PC-9 (cell line): ENCODE data around the gene PDE7B. TPM values are rescaled to one million over a fixed set of nuclear protein-coding genes. Genes with fewer than 3 reads are reported as not detected.
A peak's percentile ranks its signal among the peaks of the same experiment; 100 is the strongest.

Experiments used
- BruUV-seq: library from RNA; stranded (reverse); fragments of 400-500 nt; replicated peaks from 2 replicates; lab custom pipeline; 2021; lab: Mats Ljungman, UMichigan
- CTCF ChIA-PET: fragments of 300-600 bp; sonication (Branson Sonifier 250); formaldehyde crosslinking; loops from one replicate; lab custom pipeline; 2022; ENCODE audit warnings: antibody characterized with exemption; lab: Charles Lee
- POLR2A ChIA-PET: fragments of 300-600 bp; sonication (Branson Sonifier 250); formaldehyde crosslinking; loops from one replicate; lab custom pipeline; 2022; ENCODE audit warnings: antibody characterized with exemption; ENCODE audit not compliant: unreplicated experiment; lab: Charles Lee
- DNase-seq, 2 experiments: peaks; one replicate each; pipeline versions ENCODE4 v3.0.0 to v3.0.0-alpha.2; 2015 to 2022; ENCODE audit warnings: mixed read lengths in 1 of 2
- H2AFZ ChIP-seq: fragments of 200-600 bp; sonication (generic); 2 replicates; pipeline ENCODE4 v1.8.1; 2017; ENCODE audit warnings: antibody characterized with exemption
- H3F3A ChIP-seq: fragments of 200-600 bp; sonication (generic); 2 replicates; pipeline ENCODE4 v1.8.1; 2017; ENCODE audit warnings: antibody characterized with exemption, mild to moderate bottlenecking, low read depth; ENCODE audit not compliant: insufficient read depth
- H3K27ac ChIP-seq: fragments of 200-600 bp; sonication (generic); 2 replicates; pipeline ENCODE4 v1.6.1; 2016; ENCODE audit warnings: mixed run types
- H3K27me3 ChIP-seq: fragments of 200-600 bp; sonication (generic); 2 replicates; pipeline ENCODE4 v1.6.1; 2016; ENCODE audit warnings: low read depth, mixed run types; ENCODE audit not compliant: insufficient read depth
- H3K36me3 ChIP-seq: fragments of 200-600 bp; sonication (generic); 2 replicates; pipeline ENCODE4 v1.6.1; 2016; ENCODE audit warnings: low read depth, mixed run types
- H3K4me1 ChIP-seq: fragments of 200-600 bp; sonication (generic); replicated peaks from 2 replicates; pipeline ENCODE4 v1.6.1; 2016; ENCODE audit warnings: mixed run types; ENCODE audit not compliant: insufficient read depth
- H3K4me2 ChIP-seq: fragments of 200-600 bp; sonication (generic); 2 replicates; pipeline ENCODE4 v1.6.1; 2017; ENCODE audit warnings: mixed run types
- H3K4me3 ChIP-seq: fragments of 200-600 bp; sonication (generic); 2 replicates; pipeline ENCODE4 v1.6.1; 2016; ENCODE audit warnings: mixed run types
- H3K79me2 ChIP-seq: fragments of 200-600 bp; sonication (generic); 2 replicates; pipeline ENCODE4 v1.6.1; 2017; ENCODE audit warnings: low read depth, mixed run types
- H3K9me2 ChIP-seq: fragments of 200-600 bp; sonication (generic); 2 replicates; pipeline ENCODE4 v1.8.1; 2017; ENCODE audit warnings: mild to moderate bottlenecking; ENCODE audit not compliant: insufficient read depth
- H3K9me3 ChIP-seq: fragments of 200-600 bp; sonication (generic); 2 replicates; pipeline ENCODE4 v1.8.1; 2016; ENCODE audit warnings: low read depth; ENCODE audit not compliant: insufficient read depth
- H4K20me1 ChIP-seq: fragments of 200-600 bp; sonication (generic); 2 replicates; pipeline ENCODE4 v1.8.1; 2017; ENCODE audit not compliant: insufficient read depth
- CTCF ChIP-seq: fragments of 200-600 bp; sonication (generic); conservative IDR thresholded peaks from 2 replicates; pipeline ENCODE4 v1.6.1; 2017; ENCODE audit warnings: mixed run types, antibody characterized with exemption, mild to moderate bottlenecking, moderate library complexity
- EZH2 ChIP-seq: fragments of 200-600 bp; sonication (generic); IDR thresholded peaks from 2 replicates; pipeline ENCODE4 v1.8.0; 2017; ENCODE audit warnings: antibody characterized with exemption, low read depth
- intact Hi-C: fragments of 100-400 bp; cut with micrococcal nuclease; formaldehyde crosslinking; loops from one replicate; pipeline ENCODE4 v1.10.0; 2022; ENCODE audit not compliant: unreplicated experiment
- total RNA-seq: library from RNA; stranded (reverse); gene quantifications from 2 replicates; pipeline ENCODE4 v1.2.3, GENCODE V29; 2021

Gene PDE7B
- total RNA-seq, 1 experiment from 2014 or later = 0.31 TPM

GRCh38 chr6:136209496-136209895, 358.0 kb downstream of the PDE7B start:
- Histone ChIP-seq H3K9me3 (no peaks in the 10 kb centered on the region), H2AFZ (peak overlapping the region; percentile 8; the same call in 1 of the 2 replicates), H3K36me3 (no peaks in the 10 kb centered on the region), H3K4me1 (no peaks in the 10 kb centered on the region), H4K20me1 (no peaks in the 10 kb centered on the region), H3K4me2 (no peak overlapping the region), H3K27ac (no peak overlapping the region), H3K27me3 (peaks cover 7% of the 10 kb centered on the region), H3K9me2 (no peaks in the 10 kb centered on the region), H3F3A (no peaks in the 10 kb centered on the region), H3K79me2 (no peaks in the 10 kb centered on the region), H3K4me3 (no peak overlapping the region)
- DNase-seq = no peak
- TF ChIP-seq CTCF (no peak), EZH2 (no peak)
- CTCF ChIA-PET = no interaction called here
- intact Hi-C loops = no loop called here
- POLR2A ChIA-PET = no interaction called here
- no TSS peak for BruUV-seq

GRCh38 chr6:136210398-136211165, 359.1 kb downstream of the PDE7B start:
- Histone ChIP-seq H3K4me1 (no peaks in the 10 kb centered on the region), H2AFZ (no peak overlapping the region), H3K36me3 (no peaks in the 10 kb centered on the region), H4K20me1 (no peaks in the 10 kb centered on the region), H3K79me2 (no peaks in the 10 kb centered on the region), H3K4me3 (no peak overlapping the region), H3K9me3 (no peaks in the 10 kb centered on the region), H3F3A (no peaks in the 10 kb centered on the region), H3K27me3 (no peaks in the 10 kb centered on the region), H3K4me2 (no peak overlapping the region), H3K9me2 (no peaks in the 10 kb centered on the region), H3K27ac (no peak overlapping the region)
- intact Hi-C loops = no loop called here
- no peak for TF ChIP-seq EZH2
- TF ChIP-seq CTCF = no peak
- ChIA-PET POLR2A (no interaction called here), CTCF (no interaction called here)
- BruUV-seq = no TSS peak
- DNase-seq = no peak

GRCh38 chr6:136212608-136213007, 361.1 kb downstream of the PDE7B start:
- intact Hi-C loops = no loop called here
- Histone ChIP-seq H4K20me1 (no peaks in the 10 kb centered on the region), H3K27me3 (no peaks in the 10 kb centered on the region), H3K27ac (no peak overlapping the region), H3K36me3 (no peaks in the 10 kb centered on the region), H3K9me2 (no peaks in the 10 kb centered on the region), H3F3A (no peaks in the 10 kb centered on the region), H3K4me2 (no peak overlapping the region), H3K9me3 (no peaks in the 10 kb centered on the region), H3K79me2 (no peaks in the 10 kb centered on the region), H3K4me1 (no peaks in the 10 kb centered on the region), H2AFZ (no peak overlapping the region), H3K4me3 (no peak overlapping the region)
- TF ChIP-seq EZH2 = no peak
- TF ChIP-seq CTCF = no peak
- ChIA-PET POLR2A (interaction anchor here (0.7 kb wide), 1 partner anchor 109 kb away, joined by 3 read pairs; no protein-coding TSS in a partner anchor), CTCF (interaction anchor here (0.6 kb wide), 1 partner anchor 303 kb away, joined by 3 read pairs; no protein-coding TSS in a partner anchor)
- no TSS peak for BruUV-seq
- no peak for DNase-seq
